B cell (primary cell): ENCODE measurements around the gene CEACAM5.

Source experiments
- EZH2 ChIP-seq: IDR thresholded peaks from 2 replicates; pipeline ENCODE4 v1.6.1; 2012; ENCODE audit warnings: borderline replicate concordance, low read depth, mild to moderate bottlenecking, moderate library complexity, low read length; ENCODE audit not compliant: insufficient read depth, poor library complexity, severe bottlenecking
- TF ChIP-seq, protein P1 (sequence below): fragments of 200-600 bp; IDR thresholded peaks from one replicate; pipeline ENCODE4 v1.8.0; 2022; ENCODE audit warnings: antibody characterized with exemption, mild to moderate bottlenecking

GRCh38 chr19:41739361-41739760 lies 30.9 kb downstream of the CEACAM5 start:
- TF ChIP-seq, protein P1, sequence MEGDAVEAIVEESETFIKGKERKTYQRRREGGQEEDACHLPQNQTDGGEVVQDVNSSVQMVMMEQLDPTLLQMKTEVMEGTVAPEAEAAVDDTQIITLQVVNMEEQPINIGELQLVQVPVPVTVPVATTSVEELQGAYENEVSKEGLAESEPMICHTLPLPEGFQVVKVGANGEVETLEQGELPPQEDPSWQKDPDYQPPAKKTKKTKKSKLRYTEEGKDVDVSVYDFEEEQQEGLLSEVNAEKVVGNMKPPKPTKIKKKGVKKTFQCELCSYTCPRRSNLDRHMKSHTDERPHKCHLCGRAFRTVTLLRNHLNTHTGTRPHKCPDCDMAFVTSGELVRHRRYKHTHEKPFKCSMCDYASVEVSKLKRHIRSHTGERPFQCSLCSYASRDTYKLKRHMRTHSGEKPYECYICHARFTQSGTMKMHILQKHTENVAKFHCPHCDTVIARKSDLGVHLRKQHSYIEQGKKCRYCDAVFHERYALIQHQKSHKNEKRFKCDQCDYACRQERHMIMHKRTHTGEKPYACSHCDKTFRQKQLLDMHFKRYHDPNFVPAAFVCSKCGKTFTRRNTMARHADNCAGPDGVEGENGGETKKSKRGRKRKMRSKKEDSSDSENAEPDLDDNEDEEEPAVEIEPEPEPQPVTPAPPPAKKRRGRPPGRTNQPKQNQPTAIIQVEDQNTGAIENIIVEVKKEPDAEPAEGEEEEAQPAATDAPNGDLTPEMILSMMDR: no peak
- no peak for TF ChIP-seq EZH2
